CD4-positive, alpha-beta T cell (primary cell): Measurements from ENCODE around the gene PLAC1. TPM values are rescaled to one million over a fixed set of nuclear protein-coding genes. Genes with fewer than 3 reads are reported as not detected.

Experiments
- ATAC-seq: fragments of 200-7000 bp; cut with Tn5 transposase; one replicate; pipeline ENCODE4 v1.10.0; 2022; ENCODE audit warnings: mild to moderate bottlenecking; ENCODE audit not compliant: poor library complexity
- CTCF ChIA-PET: fragments of 350-600 bp; sonication (Branson Sonifier 250); formaldehyde crosslinking; loops from one replicate; lab custom pipeline; 2021; ENCODE audit warnings: antibody characterized with exemption, inconsistent platforms; lab: Charles Lee
- POLR2A ChIA-PET: fragments of 350-600 bp; sonication (Branson Sonifier 250); formaldehyde crosslinking; loops from one replicate; lab custom pipeline; 2021; ENCODE audit warnings: antibody characterized with exemption, inconsistent platforms; lab: Charles Lee
- DNase-seq, 14 experiments: peaks; one replicate each; pipeline ENCODE4 v3.0.0-alpha.2; 2013 to 2020; ENCODE audit warnings: mixed read lengths in 2 of 14
- H3K27ac ChIP-seq, 2 donors: one replicate each; pipeline versions ENCODE4 v1.5.1 to v1.7.0; 2013; ENCODE audit warnings: low read length in 2 of 2, low read depth in 1 of 2, mild to moderate bottlenecking in 1 of 2
- H3K27me3 ChIP-seq, 2 experiments: 1 replicate in 1 of 2; 2 replicates in 1 of 2; pipeline versions ENCODE4 v1.6.1 to v1.7.0; 2013; ENCODE audit warnings: low read length in 2 of 2, control low read depth in 1 of 2, mild to moderate bottlenecking in 1 of 2, moderate library complexity in 1 of 2; ENCODE audit not compliant: insufficient read depth in 2 of 2, control insufficient read depth in 1 of 2
- H3K36me3 ChIP-seq: one replicate; pipeline ENCODE4 v1.6.1; 2013; ENCODE audit warnings: low read length, control low read depth; ENCODE audit not compliant: insufficient read depth
- H3K4me1 ChIP-seq: one replicate; pipeline ENCODE4 v1.6.1; 2013; ENCODE audit warnings: low read length, control low read depth; ENCODE audit not compliant: insufficient read depth
- H3K4me3 ChIP-seq: one replicate; pipeline ENCODE4 v1.5.1; 2013; ENCODE audit warnings: mild to moderate bottlenecking, low read length, moderate library complexity
- H3K9me3 ChIP-seq, 2 experiments: 1 replicate in 1 of 2; 2 replicates in 1 of 2; pipeline versions ENCODE4 v1.6.1 to v1.7.0; 2013; ENCODE audit warnings: low read length in 2 of 2, mild to moderate bottlenecking in 2 of 2, control low read depth in 1 of 2, moderate library complexity in 1 of 2; ENCODE audit not compliant: control insufficient read depth in 1 of 2, insufficient read depth in 1 of 2
- H3K27ac Mint-ChIP-seq: one replicate; pipeline ENCODE4 v1.8.0; 2020; ENCODE audit warnings: mixed read lengths
- H3K27me3 Mint-ChIP-seq: one replicate; pipeline ENCODE4 v1.8.0; 2021; ENCODE audit warnings: mixed read lengths
- H3K36me3 Mint-ChIP-seq: one replicate; pipeline ENCODE4 v1.8.0; 2021; ENCODE audit warnings: low read depth, mixed read lengths
- H3K4me1 Mint-ChIP-seq: one replicate; pipeline ENCODE4 v1.8.0; 2021; ENCODE audit warnings: low read depth, mixed read lengths
- H3K4me3 Mint-ChIP-seq: one replicate; pipeline ENCODE4 v1.8.0; 2020; ENCODE audit warnings: mild to moderate bottlenecking, mixed read lengths
- H3K9me3 Mint-ChIP-seq: one replicate; pipeline ENCODE4 v1.8.0; 2020; ENCODE audit warnings: mixed read lengths
- intact Hi-C, 2 experiments: fragments of 100-400 bp; cut with DNase I in 1 of 2; cut with micrococcal nuclease in 1 of 2; formaldehyde crosslinking; loops; one replicate each; pipeline versions ENCODE4 v1.15.1 to v1.9.0; 2023 to 2025; cut with DNase I, micrococcal nuclease
- total RNA-seq, 174 experiments: library from RNA in 2 of 174; stranded (reverse) in 2 of 174; gene quantifications; one replicate each; pipeline ENCODE4 v1.2.3 and lab custom pipeline; 2021 to 2026
- TF ChIP-seq, protein P1 (sequence below): fragments of 200-600 bp; IDR thresholded peaks from one replicate; pipeline ENCODE4 v1.8.0; 2022; ENCODE audit warnings: antibody characterized with exemption, mild to moderate bottlenecking

PLAC1 gene
- total RNA-seq, 2 experiments from 2014 or later: not detected

DNA sequence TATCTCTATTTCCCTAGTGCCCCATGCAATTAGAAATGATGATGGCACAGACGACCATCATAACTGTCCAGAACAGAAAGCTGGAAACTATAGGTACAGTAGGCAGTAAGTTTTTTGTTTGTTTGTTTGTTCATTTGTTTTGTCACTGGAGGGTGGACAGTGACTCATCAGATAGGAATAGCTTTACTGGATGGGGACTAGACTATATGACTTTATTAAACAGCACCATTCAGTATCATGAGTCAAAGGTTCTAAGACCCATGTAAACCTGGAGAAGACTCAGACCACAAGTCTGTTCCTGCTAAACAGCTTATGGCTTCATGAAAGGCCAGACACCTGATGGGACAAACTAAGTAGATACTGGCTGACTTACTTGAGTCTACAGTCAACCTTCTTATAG, 38.4 kb downstream of the PLAC1 start:
- Mint-ChIP-seq H3K36me3 (no peaks in the 10 kb centered on the region), H3K9me3 (no peaks in the 10 kb centered on the region), H3K4me1 (no peaks in the 10 kb centered on the region), H3K4me3 (no peak overlapping the region), H3K27ac (no peak overlapping the region), H3K27me3 (peaks cover 4% of the 10 kb centered on the region)
- Histone ChIP-seq H3K27ac (no peak overlapping the region), H3K4me3 (no peak overlapping the region), H3K4me1 (no peaks in the 10 kb centered on the region), H3K9me3 (no peaks in the 10 kb centered on the region), H3K36me3 (no peaks in the 10 kb centered on the region), H3K27me3 (no peaks in the 10 kb centered on the region)
- no peak for DNase-seq
- intact Hi-C loops: no loop called here
- TF ChIP-seq, protein P1, sequence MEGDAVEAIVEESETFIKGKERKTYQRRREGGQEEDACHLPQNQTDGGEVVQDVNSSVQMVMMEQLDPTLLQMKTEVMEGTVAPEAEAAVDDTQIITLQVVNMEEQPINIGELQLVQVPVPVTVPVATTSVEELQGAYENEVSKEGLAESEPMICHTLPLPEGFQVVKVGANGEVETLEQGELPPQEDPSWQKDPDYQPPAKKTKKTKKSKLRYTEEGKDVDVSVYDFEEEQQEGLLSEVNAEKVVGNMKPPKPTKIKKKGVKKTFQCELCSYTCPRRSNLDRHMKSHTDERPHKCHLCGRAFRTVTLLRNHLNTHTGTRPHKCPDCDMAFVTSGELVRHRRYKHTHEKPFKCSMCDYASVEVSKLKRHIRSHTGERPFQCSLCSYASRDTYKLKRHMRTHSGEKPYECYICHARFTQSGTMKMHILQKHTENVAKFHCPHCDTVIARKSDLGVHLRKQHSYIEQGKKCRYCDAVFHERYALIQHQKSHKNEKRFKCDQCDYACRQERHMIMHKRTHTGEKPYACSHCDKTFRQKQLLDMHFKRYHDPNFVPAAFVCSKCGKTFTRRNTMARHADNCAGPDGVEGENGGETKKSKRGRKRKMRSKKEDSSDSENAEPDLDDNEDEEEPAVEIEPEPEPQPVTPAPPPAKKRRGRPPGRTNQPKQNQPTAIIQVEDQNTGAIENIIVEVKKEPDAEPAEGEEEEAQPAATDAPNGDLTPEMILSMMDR: no peak
- no peak for ATAC-seq
- CTCF ChIA-PET: no interaction called here
- POLR2A ChIA-PET: no interaction called here

- Mint-ChIP-seq H3K9me3 (no peaks in the 10 kb centered on the region), H3K4me1 (no peaks in the 10 kb centered on the region), H3K27me3 (no peaks in the 10 kb centered on the region), H3K27ac (no peak overlapping the region), H3K4me3 (no peak overlapping the region), H3K36me3 (no peaks in the 10 kb centered on the region)
- H3K27me3 ChIP-seq: no peaks in the 10 kb centered on the region
- no peaks in the 10 kb centered on the region for H3K4me1 ChIP-seq
- no peak overlapping the region for H3K4me3 ChIP-seq
- ChIA-PET POLR2A (no interaction called here), CTCF (no interaction called here)
- intact Hi-C loops: no loop called here
- no peak overlapping the region for H3K27ac ChIP-seq
- no peaks in the 10 kb centered on the region for H3K9me3 ChIP-seq
- ATAC-seq (no peak), DNase-seq (no peak)
- TF ChIP-seq, protein P1: no peak
- no peaks in the 10 kb centered on the region for H3K36me3 ChIP-seq
Measured at GRCh38 chrX:134613396-134613795, 44.9 kb downstream of the PLAC1 start.

- H3K27me3 Mint-ChIP-seq: no peaks in the 10 kb centered on the region
- no peaks in the 10 kb centered on the region for H3K9me3 Mint-ChIP-seq
- intact Hi-C loops: no loop called here
- TF ChIP-seq, protein P1: no peak
- H3K9me3 ChIP-seq: no peaks in the 10 kb centered on the region
- H3K4me1 ChIP-seq: no peaks in the 10 kb centered on the region
- H3K27ac ChIP-seq: no peak overlapping the region
- no peaks in the 10 kb centered on the region for H3K27me3 ChIP-seq
- H3K4me3 ChIP-seq: no peak overlapping the region
- H3K4me1 Mint-ChIP-seq: no peaks in the 10 kb centered on the region
- H3K36me3 Mint-ChIP-seq: no peaks in the 10 kb centered on the region
- ATAC-seq (no peak), DNase-seq (no peak)
- CTCF ChIA-PET: interaction anchor here (0.6 kb wide), 1 partner anchor 15 kb away, joined by 3 read pairs; no protein-coding TSS in a partner anchor
- H3K27ac Mint-ChIP-seq: no peak overlapping the region
- no peak overlapping the region for H3K4me3 Mint-ChIP-seq
- no peaks in the 10 kb centered on the region for H3K36me3 ChIP-seq
- POLR2A ChIA-PET: interaction anchor here (0.6 kb wide), 1 partner anchor 1677 kb away, joined by 4 read pairs; no protein-coding TSS in a partner anchor
Measured at GRCh38 chrX:134608153-134608552, 50.1 kb downstream of the PLAC1 start.
